ENCODE results near the gene SLC35A5.

GRCh38 chr3:112568642-112569041 lies 6.8 kb downstream of the SLC35A5 start:
- TF ChIP-seq EZH2phosphoT487 (IDR thresholded peaks at IDR 0.05; ENCODE audit: insufficient read depth, low read depth) (no peak), EZH2 (IDR thresholded peaks at IDR 0.05; ENCODE audit: insufficient read depth, poor library complexity, severe bottlenecking) (no peak)
